HepG2 (cell line): Measurements from ENCODE around the gene CAGE1. TPM values are rescaled to one million over a fixed set of nuclear protein-coding genes. Genes with fewer than 3 reads are reported as not detected.

Experiments used
- ELF3 ChIP-seq: IDR thresholded peaks from 2 replicates; pipeline ENCODE4 v1.6.1; 2016; ENCODE audit warnings: missing genetic modification reagents, missing compliant biosample characterization
- FIP1L1 ChIP-seq: fragments of 200-400 bp; formaldehyde crosslinking; IDR thresholded peaks from 2 replicates; pipeline ENCODE4 v1.6.1; 2018; ENCODE audit warnings: low read depth, mild to moderate bottlenecking, low read length, moderate library complexity, borderline replicate concordance; ENCODE audit not compliant: insufficient read depth
- HDAC2 ChIP-seq: sonication (generic); formaldehyde crosslinking; IDR thresholded peaks from 2 replicates; pipeline ENCODE4 v1.4.0; 2020; ENCODE audit warnings: missing genetic modification reagents
- KMT2A ChIP-seq: sonication (generic); formaldehyde crosslinking; IDR thresholded peaks from 2 replicates; pipeline ENCODE4 v1.4.0; 2020; ENCODE audit warnings: missing genetic modification reagents
- MED13 ChIP-seq: sonication (generic); formaldehyde crosslinking; IDR thresholded peaks from 2 replicates; pipeline ENCODE4 v1.5.0; 2020; ENCODE audit warnings: missing genetic modification reagents
- PAWR ChIP-seq: sonication (generic); formaldehyde crosslinking; IDR thresholded peaks from 2 replicates; pipeline ENCODE4 v1.4.0; 2020; ENCODE audit warnings: missing genetic modification reagents, mild to moderate bottlenecking, borderline replicate concordance
- RBM22 ChIP-seq: fragments of 200-400 bp; formaldehyde crosslinking; optimal IDR thresholded peaks from 2 replicates; pipeline ENCODE3; 2017; ENCODE audit warnings: mild to moderate bottlenecking, low read length, moderate library complexity
- TEAD3 ChIP-seq: optimal IDR thresholded peaks from 2 replicates; pipeline ENCODE3; 2016; ENCODE audit warnings: borderline replicate concordance
- TOE1 ChIP-seq: sonication (generic); formaldehyde crosslinking; IDR thresholded peaks from 2 replicates; pipeline ENCODE4 v1.4.0; 2020; ENCODE audit warnings: mild to moderate bottlenecking, missing genetic modification reagents
- ZBTB40 ChIP-seq, 2 experiments: fragments of 450-650 bp in 1 of 2; sonication (generic) in 1 of 2; formaldehyde crosslinking in 1 of 2; IDR thresholded peaks; 2 replicates each; pipeline versions ENCODE4 v1.6.1 to v1.8.0; 2016 to 2022; ENCODE audit warnings: antibody characterized with exemption in 1 of 2, mild to moderate bottlenecking in 1 of 2, missing genetic modification reagents in 1 of 2
- ZNF10 ChIP-seq: sonication (generic); formaldehyde crosslinking; IDR thresholded peaks from 2 replicates; pipeline ENCODE4 v1.4.0; 2020; ENCODE audit warnings: mild to moderate bottlenecking, low read depth, missing genetic modification reagents, borderline replicate concordance
- ZNF138 ChIP-seq: sonication (generic); formaldehyde crosslinking; IDR thresholded peaks from 2 replicates; pipeline ENCODE4 v1.5.0; 2020; ENCODE audit warnings: mild to moderate bottlenecking, low read depth, missing genetic modification reagents
- ZNF160 ChIP-seq: sonication (generic); formaldehyde crosslinking; IDR thresholded peaks from 2 replicates; pipeline ENCODE4 v1.8.0; 2022; ENCODE audit warnings: mild to moderate bottlenecking, inconsistent platforms, missing genetic modification reagents
- ZNF382 ChIP-seq: sonication (generic); formaldehyde crosslinking; IDR thresholded peaks from 2 replicates; pipeline ENCODE4 v1.5.0; 2020; ENCODE audit warnings: missing genetic modification reagents, mild to moderate bottlenecking, borderline replicate concordance
- ZNF501 ChIP-seq: sonication (generic); formaldehyde crosslinking; IDR thresholded peaks from 2 replicates; pipeline ENCODE4 v1.5.1; 2020; ENCODE audit warnings: mild to moderate bottlenecking, moderate library complexity, missing genetic modification reagents
- ZNF552 ChIP-seq: sonication (generic); formaldehyde crosslinking; IDR thresholded peaks from 2 replicates; pipeline ENCODE4 v1.9.0; 2022; ENCODE audit warnings: missing genetic modification reagents, mild to moderate bottlenecking, borderline replicate concordance
- ZNF605 ChIP-seq: sonication (generic); formaldehyde crosslinking; IDR thresholded peaks from 2 replicates; pipeline ENCODE4 v1.8.0; 2022; ENCODE audit warnings: mild to moderate bottlenecking, missing genetic modification reagents
- ZNF674 ChIP-seq: sonication (generic); formaldehyde crosslinking; IDR thresholded peaks from 2 replicates; pipeline ENCODE4 v1.5.0; 2020; ENCODE audit warnings: low read depth, mild to moderate bottlenecking, missing genetic modification reagents
- ZNF747 ChIP-seq: sonication (generic); formaldehyde crosslinking; IDR thresholded peaks from 2 replicates; pipeline ENCODE4 v1.8.1; 2023; ENCODE audit warnings: missing genetic modification reagents, mild to moderate bottlenecking, borderline replicate concordance
- ZNF766 ChIP-seq: sonication (generic); formaldehyde crosslinking; IDR thresholded peaks from 2 replicates; pipeline ENCODE4 v1.5.0; 2020; ENCODE audit warnings: missing genetic modification reagents, borderline replicate concordance
- ZSCAN25 ChIP-seq: sonication (generic); formaldehyde crosslinking; IDR thresholded peaks from 2 replicates; pipeline ENCODE4 v1.8.0; 2022; ENCODE audit warnings: mild to moderate bottlenecking, missing genetic modification reagents
- polyA plus RNA-seq, 8 experiments: library from polyadenylated mRNA; depleted of rRNA in 3 of 8; stranded (reverse) in 7 of 8; unstranded in 1 of 8; fragments of >200 nt; fragmentation: Illumina TruSeq in 4 of 8; extraction: Trizol in 4 of 8; gene quantifications; 2 replicates each; pipeline versions ENCODE4 v1.2.1 to v1.2.3, GENCODE V29; 2011 to 2016; ENCODE audit warnings: low read depth in 4 of 8, missing spikeins in 1 of 8, mixed read lengths in 1 of 8; ENCODE audit not compliant: insufficient read depth in 1 of 8
- total RNA-seq, 5 experiments: library from RNA; depleted of rRNA; stranded (reverse); fragments of >200 nt; fragmentation: Illumina TruSeq; extraction: Trizol; gene quantifications; 2 replicates each; pipeline ENCODE4 v1.2.3, GENCODE V29; 2016; ENCODE audit warnings: low read depth in 1 of 5

CAGE1 gene
- total and polyA plus RNA-seq, 2 of the 13 experiments (the other 11 are each of a cell fraction or from before 2014, with no cell fraction given) = 0.03 to 0.15 TPM

GRCh38 chr6:7426447-7427169, 37.1 kb upstream of the CAGE1 start (continued):
- TF ChIP-seq FIP1L1 (no peak), ZNF10 (CRISPR knock-in tag) (no peak), RBM22 (no peak), HDAC2 (CRISPR knock-in tag) (peak; percentile 27; the same call in 1 of the 2 replicates), ZNF766 (CRISPR knock-in tag) (no peak), ZBTB40 (IDR thresholded peaks at IDR 0.05) (no peak), ZBTB40 (CRISPR knock-in tag; IDR thresholded peaks at IDR 0.05) (no peak), ZSCAN25 (CRISPR knock-in tag) (no peak; the same call in 1 of the 2 replicates), TOE1 (CRISPR knock-in tag) (no peak), ZNF160 (CRISPR knock-in tag) (no peak; the same call in 1 of the 2 replicates), TEAD3 (CRISPR knock-in tag) (peak; percentile 49), ELF3 (CRISPR knock-in tag) (0 out of 2 replicates have a peak, but pooled peaks have one; percentile 14), MED13 (CRISPR knock-in tag) (no peak), ZNF138 (no peak), ZNF674 (CRISPR knock-in tag) (no peak), ZNF501 (CRISPR knock-in tag) (peak; percentile 76), ZNF382 (CRISPR knock-in tag) (no peak), ZNF552 (no peak), PAWR (no peak), ZNF747 (CRISPR knock-in tag) (no peak), ZNF605 (peak; percentile 79), KMT2A (CRISPR knock-in tag) (no peak)
